HG03103 (cell line): ENCODE results near the gene NFIL3.
"Not testable (repeated sequence)": the region's sequence is repeated elsewhere in the genome, so short reads cannot be mapped to it uniquely, and the experiment has no call there.

ENCODE experiments used
- ATAC-seq: cut with Tn5 transposase; IDR thresholded peaks from one replicate; pipeline ENCODE4 v1.9.1; 2021; ENCODE audit warnings: low read depth; ENCODE audit not compliant: unreplicated experiment

The NFIL3 gene

DNA sequence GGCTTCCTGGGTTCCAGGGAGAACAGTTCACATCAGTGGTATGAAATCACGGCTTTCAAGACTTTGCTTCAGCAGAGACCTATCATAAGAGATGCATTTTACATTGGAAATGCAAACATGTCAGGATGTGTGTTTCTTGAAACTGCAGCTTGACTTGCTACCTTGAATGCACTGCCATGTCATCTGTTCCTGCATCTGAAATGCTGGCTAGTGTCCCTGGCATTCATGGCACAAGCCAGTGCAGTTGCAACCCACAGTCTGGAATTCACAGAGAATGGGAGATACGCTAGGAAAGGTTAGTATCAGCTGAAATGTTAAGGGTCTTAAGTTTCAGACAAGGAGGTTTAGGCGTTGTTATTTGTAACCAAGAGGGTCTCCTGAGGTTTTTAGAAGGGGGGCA, 24.7 kb downstream of the NFIL3 start:
- no peak for ATAC-seq

DNA sequence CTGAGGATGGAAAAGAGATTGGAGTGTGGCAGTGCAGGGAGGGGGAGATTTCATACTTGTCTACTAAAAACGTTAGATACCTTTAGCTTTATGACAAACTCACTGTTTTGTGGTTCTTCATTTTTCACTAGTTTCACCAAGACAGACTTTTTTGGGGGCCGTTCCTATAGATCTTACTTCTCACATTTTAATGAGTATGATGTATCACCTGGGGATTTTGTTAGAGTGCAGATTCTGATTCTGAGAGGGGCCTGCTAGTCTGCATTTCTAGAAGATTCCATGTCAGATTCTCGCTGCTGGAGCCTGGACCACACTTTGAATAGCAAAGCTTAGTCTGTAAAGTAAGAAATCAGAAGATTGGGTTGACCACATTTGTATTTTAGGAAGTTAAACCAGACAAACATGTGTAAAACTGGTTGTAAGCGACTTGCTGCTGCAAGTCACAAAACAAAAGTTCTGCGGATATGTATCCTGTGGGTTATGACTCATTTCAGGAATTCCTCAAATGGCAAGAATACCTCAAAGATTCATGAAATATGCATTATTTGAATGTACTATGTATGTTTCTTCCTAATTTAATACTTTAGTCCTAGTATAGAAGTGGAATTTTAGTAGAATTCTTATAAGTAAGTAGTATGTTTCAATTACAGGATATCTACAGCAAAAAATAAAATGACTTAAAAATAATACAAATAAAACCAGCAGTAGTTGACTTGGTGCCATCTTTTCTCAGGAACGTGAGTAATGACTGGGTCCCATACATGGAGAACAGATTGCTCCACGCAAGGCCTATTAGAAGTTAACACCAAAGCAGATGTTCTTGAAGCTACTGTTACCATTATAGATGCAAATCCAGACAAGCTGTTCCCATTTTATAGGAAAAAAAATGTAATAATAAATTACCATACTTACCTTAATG, 27.8 kb downstream of the NFIL3 start:
- no peak for ATAC-seq

DNA sequence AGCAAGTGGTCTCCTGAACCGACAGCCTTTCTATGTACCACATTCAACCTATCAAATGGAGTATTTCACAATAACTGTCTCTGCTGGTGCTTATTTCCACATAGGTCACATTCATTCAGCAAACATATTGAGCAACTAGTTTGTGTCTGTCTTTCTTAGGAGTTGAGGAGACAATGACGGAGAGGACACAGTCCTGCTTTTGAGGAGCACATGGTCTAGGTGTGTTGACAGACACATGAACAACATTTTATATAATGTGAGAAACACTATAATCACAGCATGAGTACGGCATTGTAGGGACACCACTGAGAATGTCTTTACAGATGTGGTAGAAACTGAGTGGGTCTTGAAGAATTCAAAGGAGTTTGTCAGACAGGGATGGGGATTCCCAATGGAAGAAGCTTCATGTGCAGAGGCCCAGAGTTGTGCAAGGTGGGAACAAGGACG, 28.5 kb downstream of the NFIL3 start:
- ATAC-seq = no peak

DNA sequence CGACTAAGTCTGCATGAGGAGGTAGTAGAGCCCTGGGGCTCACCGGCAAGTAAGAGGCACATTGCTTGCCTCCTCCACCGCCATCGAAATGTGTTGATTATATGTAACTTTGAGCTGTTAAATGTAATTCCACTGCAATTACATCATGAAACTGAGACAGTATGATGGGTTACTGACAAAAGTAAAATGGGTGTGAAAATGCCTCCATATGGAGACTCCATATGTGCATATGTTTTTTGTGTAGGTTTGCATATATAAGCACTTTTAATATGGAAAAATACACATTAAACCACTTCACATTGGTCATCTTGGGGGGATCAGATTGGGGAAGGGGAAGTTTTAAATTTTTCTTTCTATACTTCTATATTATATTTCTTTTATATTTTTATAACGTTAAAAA, 29.8 kb downstream of the NFIL3 start:
- no peak for ATAC-seq

DNA sequence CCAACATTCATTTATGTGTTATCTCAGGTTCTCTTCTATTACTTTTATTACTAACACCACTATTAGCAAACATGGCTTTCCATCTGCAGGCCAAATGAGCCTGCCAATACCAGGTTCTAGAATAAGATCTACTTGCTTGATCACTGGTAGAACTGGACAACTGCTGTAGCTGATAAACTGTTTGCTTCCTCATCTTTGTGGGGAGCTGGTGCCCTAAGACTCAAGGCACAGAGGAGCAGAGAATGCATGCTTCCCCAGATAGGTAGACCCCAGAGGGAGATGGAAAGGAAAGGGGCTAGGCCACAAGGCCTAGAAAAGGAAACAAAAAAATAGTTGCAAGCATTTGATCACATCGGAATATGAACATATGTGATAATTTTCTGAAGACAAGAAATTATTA, 31.2 kb downstream of the NFIL3 start:
- ATAC-seq = no peak

DNA sequence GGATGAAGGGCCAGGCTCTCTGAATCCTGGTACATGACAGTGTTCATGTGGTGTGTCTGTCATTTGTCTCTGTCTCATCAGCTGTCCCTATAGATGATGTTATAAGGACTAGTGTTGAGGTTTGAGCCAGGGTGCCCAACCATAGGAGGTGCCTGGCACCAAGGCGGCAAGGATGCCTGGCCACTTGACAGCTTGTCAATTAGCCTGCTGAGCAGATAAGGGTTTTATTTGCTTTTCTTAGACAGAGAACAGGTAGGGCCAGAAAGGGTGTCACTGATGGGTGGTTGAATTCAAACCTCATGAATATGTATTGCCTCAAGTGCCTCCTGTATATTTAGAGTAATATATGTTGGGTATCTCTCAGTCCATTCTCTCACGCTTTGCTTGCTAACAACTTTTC, 31.8 kb downstream of the NFIL3 start:
- no peak for ATAC-seq

DNA sequence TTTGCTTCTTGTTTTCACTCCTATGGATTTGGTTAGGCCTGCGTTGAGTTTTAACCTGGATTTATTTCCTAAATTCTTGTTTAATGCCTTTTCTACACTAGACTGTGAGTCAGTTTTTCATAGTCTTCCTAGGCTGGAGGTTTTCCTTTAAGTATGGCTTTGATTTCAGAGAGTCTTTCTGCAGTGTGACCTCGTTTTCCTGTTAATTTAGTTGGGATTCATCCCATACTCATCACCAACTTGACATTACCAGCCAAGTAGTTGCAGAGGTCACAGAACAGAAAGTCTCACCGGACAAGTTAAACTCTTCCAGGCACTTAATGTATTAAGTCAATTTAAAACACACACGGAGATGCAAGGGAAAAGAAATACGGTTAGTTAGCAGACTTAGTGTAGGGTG, 32.2 kb downstream of the NFIL3 start:
- ATAC-seq = no peak

DNA sequence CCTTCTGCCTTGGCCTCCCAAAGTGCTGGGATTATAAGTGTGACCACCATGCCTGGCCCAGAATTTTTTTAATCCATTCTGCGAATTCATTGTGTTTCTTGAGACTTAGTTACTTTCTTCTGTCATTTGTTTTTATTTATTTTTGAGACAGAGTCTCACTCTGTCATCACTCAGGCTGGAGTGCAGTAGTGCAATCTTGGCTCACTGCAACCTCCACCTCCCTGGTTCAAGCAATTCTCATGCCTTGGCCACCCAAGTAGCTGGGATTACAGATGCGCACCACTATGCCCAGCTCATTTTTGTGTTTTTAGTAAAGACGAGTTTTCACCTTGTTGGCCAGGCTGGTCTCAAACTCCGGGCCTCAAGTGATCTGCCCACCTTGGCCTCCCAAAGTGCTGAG, 33.9 kb downstream of the NFIL3 start:
- not testable (repeated sequence) for ATAC-seq

DNA sequence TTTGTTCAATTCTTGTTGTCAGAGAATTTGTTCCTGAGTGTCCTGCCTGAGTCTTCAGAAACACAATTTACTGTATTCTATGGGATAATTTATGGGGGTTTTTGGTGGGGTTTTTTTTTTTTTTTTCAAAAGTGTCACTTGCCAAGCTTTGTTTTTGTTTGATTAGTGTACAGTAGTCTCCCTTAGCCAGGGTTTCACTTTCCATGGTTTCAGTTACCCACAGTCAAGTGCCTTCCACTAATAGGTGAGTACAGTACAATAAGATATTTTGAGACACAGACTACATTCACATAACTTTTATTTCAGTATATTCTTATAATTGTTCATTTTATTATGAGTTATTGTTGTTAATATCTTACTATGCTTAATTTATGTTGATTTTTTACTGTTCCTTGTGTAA, 36.9 kb downstream of the NFIL3 start:
- no peak for ATAC-seq

DNA sequence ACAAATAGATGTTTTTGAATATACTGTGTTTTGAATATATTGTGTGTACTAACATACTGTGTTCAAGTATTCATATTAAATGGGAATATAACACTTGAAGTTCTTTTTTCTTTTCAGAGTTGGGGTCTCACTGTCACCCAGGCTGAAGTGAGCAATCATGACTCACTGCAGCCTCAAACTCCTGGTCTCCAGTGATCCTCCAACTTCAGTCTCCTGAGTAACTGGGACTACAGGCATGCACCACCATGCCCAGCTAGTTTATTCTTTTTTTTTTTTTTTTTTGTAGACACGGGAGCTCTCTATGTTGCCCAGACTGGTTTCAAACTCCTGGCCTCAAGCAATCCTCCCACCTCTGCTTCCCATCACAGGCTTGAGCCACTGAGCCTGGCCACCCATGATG, 38.7 kb downstream of the NFIL3 start:
- ATAC-seq = no peak

DNA sequence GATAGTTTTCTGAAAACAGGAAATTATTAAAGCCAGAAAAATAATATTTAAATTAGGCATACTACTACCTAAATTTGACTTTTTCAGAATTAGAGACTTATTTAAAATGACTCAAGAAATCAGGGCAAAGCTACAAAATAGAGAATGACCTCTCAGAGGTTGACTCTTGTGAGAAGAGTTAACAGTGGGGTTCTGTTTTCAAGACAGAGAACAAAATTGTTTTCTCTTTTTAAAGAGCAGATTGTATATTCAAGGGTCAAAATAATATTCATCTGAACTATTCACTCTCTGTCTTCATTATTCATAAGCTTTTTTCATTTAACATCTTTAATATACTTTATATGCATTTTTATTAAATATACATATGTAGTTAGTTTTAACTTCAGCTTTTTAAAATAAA, 40.1 kb downstream of the NFIL3 start:
- no peak for ATAC-seq

DNA sequence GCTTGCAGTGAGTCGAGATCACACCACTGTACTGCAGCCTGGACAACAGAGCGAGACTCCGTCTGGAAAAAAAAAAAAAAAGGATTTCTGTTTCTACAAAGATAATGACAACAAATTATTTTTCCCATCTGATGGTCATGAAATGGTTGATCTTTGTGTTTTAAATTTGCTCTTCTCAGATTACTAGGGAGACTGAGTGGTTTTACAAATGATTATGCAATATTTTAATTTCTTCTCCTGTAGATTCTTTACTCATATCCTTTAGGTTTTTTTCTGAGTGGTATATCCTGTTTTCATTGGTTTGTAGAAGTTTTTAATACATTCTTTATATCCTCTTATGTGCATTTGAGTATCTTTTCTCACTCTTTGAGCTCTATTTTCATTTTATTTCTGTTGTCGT, 41.3 kb downstream of the NFIL3 start:
- no peak for ATAC-seq

DNA sequence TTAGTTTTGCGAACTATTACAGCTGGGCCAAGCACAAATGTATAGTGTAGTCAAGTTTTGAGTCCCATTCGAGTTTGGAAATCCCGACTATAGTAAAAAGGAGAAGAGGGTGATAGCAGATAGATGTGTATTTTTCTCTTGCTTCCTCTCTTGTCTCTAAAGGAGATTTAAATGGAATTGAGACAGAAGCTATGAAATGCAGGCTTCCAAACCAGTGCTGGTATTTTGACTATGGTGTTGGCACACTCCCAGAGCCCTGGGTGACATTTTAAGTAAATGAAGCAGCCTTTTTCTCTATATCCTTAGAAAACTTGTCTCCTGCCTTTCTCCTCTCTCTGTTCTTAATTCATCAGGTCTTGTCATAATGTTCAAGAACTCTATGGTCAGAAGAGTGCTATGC, 44.2 kb downstream of the NFIL3 start:
- no peak for ATAC-seq

DNA sequence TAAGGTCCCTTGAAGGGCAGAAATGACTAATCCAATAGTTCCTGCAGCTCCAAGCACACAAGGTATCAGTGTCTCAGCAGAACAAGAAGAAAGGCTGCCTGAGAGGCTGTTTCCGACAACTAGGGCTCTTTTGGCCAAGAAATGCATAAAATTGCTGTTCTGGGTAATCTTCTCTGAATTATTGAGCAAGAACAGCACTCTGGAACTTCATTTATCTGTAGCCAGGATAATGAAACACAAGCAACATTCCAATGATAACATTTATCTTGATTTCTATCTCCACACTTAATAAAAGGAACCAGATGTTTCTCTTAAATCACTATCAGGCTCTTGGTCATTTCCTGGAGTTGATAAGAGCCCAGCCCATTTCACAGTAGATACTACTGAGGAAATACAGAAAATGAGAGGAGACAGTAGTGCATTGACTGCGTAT, 44.9 kb downstream of the NFIL3 start:
- no peak for ATAC-seq

DNA sequence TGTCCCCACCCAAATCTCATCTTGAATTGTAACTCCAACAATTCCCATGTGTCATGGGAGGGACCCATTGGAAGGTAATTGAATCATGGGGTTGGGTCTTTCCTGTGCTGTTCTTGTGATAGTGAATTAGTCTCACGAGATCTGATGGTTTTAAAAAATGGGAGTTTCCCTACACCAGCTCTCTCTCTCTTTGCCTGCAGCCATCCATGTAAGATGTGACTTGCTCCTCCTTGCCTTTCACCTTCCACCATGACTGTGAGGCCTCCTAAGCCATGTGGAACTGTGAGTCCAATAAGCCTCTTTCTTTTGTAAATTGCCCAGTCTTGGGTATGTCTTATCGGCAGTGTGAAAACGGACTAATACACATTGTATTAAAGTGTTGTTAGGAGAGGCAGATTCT, 45.6 kb downstream of the NFIL3 start:
- not testable (repeated sequence) for ATAC-seq

DNA sequence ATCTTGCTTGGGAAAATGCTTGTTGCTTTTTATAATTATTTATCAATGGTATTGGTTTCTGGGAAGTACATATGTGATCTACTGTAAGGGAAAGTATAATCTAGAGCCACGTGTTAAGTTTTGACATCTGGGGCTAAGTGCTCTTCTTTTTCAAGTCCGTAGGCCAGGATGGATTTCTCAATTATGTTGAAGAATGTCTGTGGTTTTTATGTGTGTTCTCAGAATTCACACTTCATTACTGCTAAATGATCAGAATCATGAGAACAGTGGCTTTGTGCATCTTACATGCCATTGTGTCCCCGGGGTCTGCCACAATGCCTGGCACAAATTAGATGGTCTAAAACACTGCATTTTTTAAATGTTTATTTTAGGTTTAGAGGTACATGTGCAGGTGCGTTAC, 47.4 kb downstream of the NFIL3 start:
- no peak for ATAC-seq

DNA sequence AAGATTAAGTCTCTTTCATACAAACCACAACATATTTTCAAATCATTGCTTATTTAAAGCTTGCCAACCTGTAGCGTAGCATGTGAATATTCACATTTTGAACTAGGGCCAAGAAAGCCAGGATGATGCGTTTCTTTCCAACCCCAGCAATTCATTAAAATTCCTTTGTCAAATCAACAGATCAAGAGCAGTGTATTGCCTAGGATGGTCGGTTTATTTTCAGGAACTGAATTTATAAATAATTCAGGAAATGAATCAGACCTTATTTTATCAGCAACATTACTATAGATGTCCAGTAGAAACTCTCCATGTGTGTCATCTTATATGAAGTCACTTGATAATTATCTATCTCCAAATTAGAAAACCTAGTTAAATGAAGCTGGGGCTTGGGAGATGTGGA, 48.7 kb downstream of the NFIL3 start:
- no peak for ATAC-seq

DNA sequence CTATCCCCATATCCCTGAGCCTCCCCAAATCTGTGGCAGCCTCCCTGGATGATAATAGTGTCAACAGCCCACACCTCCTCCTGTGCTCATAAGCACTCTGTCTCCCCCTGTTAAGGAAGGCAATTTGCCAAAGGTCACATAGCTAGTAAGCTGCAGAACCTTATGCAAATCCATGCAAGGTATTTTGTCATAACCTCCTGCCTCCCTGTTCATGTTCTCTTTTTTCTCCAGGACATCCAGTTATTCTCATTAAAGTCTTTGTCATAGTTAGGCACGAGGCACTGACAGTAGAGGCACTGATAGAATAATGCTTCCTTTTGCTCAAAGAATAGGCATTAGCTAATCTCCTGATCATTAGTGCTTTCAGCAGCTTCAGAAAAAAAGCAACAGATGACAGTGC, 51.7 kb downstream of the NFIL3 start:
- ATAC-seq = no peak

DNA sequence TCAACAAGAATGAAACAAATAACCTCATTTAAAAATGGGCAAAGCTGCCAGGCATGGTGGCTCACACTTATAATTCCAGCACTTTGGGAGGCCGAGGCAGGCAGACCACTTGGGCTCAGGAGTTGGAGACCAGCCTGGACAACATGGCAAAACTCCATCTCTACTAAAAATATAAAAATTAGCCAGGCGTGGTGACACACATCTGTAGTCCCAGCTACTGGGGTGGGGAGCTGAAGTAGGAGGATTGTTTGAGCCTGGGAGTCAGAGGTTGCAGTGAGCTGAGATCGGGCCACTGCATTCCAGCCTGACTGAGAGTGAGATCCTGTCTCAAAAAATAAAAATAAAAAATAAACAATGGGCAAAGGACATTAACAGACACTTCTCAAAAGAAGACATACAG, 53.6 kb downstream of the NFIL3 start:
- ATAC-seq = not testable (repeated sequence)

DNA sequence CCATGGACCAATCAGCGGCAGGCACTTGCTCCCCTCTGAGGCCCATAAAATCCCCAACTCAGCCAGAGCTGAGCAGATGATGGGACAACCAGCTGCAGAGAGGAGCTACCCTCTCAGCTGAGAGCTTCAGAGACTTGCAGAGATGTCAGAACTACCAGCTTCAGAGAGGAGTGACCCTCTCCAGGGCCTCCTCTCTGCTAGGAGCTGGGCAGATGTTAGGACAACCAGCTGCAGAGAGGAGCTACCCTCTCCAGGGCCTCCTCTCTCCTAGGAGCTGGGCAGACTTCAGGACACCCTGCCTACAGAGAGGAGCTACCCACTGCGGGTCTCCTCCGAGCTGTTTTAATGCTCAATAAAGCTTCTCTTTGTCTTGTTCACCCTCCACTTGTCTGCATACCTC, 58.9 kb downstream of the NFIL3 start:
- ATAC-seq = no peak

DNA sequence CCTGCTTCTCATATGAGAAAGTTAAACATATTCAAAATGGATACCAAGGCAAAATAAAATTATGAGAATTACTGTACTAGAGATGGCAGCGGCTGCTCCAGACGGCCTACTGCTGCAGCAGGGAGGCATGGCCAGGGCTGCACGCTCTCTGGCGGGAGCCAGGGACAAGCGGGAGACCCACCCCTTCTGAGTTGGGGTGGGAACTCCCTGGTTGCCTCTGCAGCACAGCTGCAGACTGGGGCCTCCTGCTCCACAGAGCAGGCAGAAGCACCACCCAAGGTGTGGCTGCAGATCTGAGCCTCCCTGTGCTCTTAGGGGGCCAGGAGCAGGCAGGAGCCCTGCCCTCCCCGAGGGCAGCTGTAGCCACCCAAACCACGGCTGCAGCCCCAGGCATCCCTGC, 59.6 kb downstream of the NFIL3 start:
- ATAC-seq = no peak

DNA sequence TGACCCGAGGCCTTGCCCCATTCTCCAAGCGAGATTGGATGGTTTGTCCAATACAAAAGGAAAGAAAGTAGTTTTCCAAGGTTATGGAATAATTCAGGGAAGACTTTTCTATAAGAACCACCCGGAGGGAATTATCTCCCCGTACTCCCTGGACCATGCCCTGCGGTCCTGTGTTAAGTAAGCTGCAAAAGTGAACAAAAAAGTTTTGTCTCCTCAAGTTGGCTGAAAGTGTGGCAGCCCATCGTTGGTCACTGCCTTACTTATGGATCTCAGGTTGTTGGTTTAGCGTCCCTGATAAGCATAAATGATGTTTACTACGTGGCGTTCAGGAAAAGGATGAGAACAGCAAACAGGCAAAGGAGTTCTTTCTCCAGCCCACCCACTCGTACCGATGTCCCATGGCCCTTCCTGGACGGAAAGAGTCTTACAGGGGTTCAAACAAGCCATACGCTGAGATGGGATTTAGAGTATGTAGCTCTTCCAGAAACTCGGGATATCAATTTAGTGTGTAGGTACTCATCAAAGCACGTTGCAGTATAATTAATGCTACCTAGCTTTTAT, 61.5 kb downstream of the NFIL3 start:
- no peak for ATAC-seq
